ENCODE results near the gene MFSD2B. TPM values are rescaled to one million over a fixed set of nuclear protein-coding genes. Genes with fewer than 3 reads are reported as not detected.

The MFSD2B gene
- 0.20 and 0.59 TPM in 2 replicates for total RNA-seq

GRCh38 chr2:24009680-24010476, at the start of gene MFSD2B:
Gene MFSD2B, plus strand, starts transcription at chr2:24010085. Its CDS starts 12 bp downstream, at chr2:24010097.

GRCh38 chr2:24046930-24047702, 37.2 kb downstream of the MFSD2B start, which contains the start of gene WDCP:
Gene WDCP, minus strand, starts transcription at chr2:24047391. Its CDS starts 7,897 bp downstream, at chr2:24039494.

GRCh38 chr2:24049485-24050021, 39.7 kb downstream of the MFSD2B start, which contains the start of gene FKBP1B:
Gene FKBP1B, plus strand, starts transcription at chr2:24049741. Its CDS starts 109 bp downstream, at chr2:24049850.

Other genes with a start within 250 kb of the MFSD2B start
- gene ATAD2B, start 83.0 kb upstream of the MFSD2B start, total RNA-seq, result 4.7 and 5.1 TPM in 2 replicates
- gene UBXN2A, start 69.6 kb upstream of the MFSD2B start, total RNA-seq, result 9.9 and 17.1 TPM in 2 replicates
- gene WDCP, start 37.3 kb downstream of the MFSD2B start, total RNA-seq, result 10.6 and 12.1 TPM in 2 replicates
- 15.6 and 21.6 TPM in 2 replicates for gene FKBP1B, start 39.7 kb downstream of the MFSD2B start, total RNA-seq
- gene SF3B6, start 66.2 kb downstream of the MFSD2B start, total RNA-seq, result 196 and 209 TPM in 2 replicates
- 114 and 133 TPM in 2 replicates for gene TP53I3, start 74.7 kb downstream of the MFSD2B start, total RNA-seq
- gene PFN4, start 113.2 kb downstream of the MFSD2B start, total RNA-seq, result 0.69 TPM in 1 of 2 replicates, not detected in the other
- gene FAM228B, start 113.4 kb downstream of the MFSD2B start, total RNA-seq, result 1.1 and 2.0 TPM in 2 replicates
- 0.07 and 2.4 TPM in 2 replicates for gene FAM228A, start 165.0 kb downstream of the MFSD2B start, total RNA-seq